GM12874 (cell line): Measurements from ENCODE around the gene AMMECR1.

Source experiments
- TF ChIP-seq, protein P1 (sequence below): IDR thresholded peaks from 2 replicates; pipeline ENCODE4 v1.5.1; 2011; ENCODE audit warnings: low read depth, mild to moderate bottlenecking, control low read depth, low read length, moderate library complexity; ENCODE audit not compliant: insufficient read depth

Gene AMMECR1

DNA sequence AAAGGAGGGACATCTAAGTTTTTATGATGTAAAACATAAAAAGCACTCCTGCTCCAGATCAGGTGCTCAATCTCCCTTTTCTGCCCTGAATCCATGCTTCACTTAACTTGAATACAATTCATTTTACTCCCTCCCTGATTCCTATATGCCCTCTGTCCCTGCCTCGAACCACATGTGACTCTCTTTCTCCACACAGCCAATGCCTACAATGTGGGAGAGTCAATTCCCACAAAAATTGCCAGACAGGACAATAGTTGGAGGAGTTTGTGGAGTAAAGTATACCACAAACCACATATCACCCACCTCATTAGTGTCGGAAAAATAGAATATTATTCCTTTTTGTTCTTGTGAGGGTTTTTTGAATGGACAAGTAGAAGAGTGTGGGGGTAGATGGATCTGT, 9.7 kb downstream of the AMMECR1 start:
- TF ChIP-seq, protein P1, sequence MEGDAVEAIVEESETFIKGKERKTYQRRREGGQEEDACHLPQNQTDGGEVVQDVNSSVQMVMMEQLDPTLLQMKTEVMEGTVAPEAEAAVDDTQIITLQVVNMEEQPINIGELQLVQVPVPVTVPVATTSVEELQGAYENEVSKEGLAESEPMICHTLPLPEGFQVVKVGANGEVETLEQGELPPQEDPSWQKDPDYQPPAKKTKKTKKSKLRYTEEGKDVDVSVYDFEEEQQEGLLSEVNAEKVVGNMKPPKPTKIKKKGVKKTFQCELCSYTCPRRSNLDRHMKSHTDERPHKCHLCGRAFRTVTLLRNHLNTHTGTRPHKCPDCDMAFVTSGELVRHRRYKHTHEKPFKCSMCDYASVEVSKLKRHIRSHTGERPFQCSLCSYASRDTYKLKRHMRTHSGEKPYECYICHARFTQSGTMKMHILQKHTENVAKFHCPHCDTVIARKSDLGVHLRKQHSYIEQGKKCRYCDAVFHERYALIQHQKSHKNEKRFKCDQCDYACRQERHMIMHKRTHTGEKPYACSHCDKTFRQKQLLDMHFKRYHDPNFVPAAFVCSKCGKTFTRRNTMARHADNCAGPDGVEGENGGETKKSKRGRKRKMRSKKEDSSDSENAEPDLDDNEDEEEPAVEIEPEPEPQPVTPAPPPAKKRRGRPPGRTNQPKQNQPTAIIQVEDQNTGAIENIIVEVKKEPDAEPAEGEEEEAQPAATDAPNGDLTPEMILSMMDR = no peak

DNA sequence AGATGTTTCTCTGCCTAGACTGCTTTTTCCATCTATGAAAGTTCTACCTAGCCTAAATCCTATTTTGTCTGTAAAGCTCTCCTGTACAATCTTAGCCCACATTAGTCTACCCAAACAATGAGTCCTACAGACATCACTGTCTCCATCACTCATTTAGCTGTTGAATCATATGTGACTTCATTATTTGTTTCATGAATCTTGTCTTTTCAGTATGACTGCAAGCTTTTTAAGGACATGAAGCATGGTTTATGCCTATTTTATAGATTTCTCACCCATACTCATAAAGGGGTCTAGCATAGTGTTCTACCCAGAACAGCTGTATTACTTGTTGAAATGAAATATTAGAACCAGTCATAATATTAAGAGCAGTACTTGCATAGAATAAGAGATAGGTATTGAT, 13.0 kb downstream of the AMMECR1 start:
- TF ChIP-seq, protein P1 = no peak

DNA sequence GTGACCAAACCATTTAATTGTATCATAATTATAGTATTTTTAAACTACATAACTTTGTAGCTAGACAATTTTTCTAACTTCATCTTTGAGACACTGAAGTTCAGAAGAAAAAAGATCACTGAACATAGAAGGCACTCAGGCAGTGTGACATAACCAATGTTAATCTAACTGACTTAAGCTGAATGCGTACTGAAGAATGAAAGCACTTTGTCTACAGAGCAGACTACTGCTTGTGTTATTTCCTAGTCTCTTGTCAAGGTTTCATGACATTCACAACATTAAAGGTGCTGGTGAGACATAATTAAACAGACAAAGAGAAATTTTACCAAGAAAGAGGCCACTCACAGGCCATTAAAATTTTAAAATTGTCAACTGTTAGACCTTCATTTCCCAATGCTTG, 13.5 kb downstream of the AMMECR1 start:
- TF ChIP-seq, protein P1 = no peak

DNA sequence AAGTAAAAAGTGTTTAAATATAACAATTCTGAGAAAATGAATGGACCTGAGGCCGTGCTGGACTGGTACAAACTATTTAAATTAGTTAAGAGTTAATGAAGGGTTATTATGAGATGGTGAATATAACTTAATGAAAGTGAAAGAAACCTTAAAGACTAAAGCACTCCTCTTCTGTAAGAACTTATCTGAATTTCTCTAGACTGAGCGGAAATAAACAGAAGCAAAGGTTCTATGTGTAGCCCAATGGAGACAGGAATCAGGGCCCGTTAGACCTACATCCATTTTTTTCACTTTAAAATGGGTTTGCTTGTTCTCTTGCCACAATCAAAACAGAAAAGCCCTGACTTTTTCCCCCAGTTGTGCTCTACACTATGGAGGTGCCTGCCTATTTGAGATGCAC, 14.9 kb downstream of the AMMECR1 start:
- TF ChIP-seq, protein P1 = no peak

DNA sequence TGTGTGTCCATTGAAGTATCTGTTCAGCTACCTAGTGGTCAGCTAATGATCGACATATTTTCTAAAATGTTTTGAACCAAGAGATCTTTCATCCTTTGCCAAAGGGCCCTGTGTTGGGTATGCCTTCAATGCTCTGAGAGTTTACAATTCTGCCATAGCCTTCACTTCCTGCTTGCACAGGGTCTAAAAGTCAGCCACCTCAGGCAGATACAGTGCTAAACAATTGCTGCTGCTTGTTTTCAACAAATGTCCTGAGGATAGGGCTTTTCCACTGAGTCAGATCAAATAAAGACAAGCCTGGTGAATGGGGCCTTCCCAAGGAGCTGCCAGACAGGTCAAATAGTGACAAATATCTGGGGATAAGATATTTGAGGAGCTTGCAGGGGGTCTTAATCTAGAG, 16.7 kb downstream of the AMMECR1 start:
- TF ChIP-seq, protein P1 = no peak

DNA sequence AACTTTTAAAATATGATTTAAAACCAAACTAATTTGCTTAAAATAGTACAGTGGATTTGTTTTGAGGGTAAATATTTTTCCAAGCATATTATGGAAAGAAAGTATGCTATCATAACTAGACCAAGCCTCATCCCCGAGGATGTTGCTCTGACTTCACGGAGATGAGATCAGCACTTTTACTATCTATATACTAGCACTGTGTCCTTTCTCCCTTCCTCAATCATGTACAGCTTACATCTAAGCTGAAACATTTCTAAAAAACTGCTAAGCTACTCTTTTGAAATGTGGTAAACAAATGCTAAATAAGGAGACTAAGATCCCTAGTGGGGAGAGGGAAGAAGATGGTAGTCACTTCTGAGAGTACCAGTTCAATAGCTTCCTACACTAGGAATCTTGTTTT, 23.8 kb downstream of the AMMECR1 start:
- TF ChIP-seq, protein P1 = no peak

DNA sequence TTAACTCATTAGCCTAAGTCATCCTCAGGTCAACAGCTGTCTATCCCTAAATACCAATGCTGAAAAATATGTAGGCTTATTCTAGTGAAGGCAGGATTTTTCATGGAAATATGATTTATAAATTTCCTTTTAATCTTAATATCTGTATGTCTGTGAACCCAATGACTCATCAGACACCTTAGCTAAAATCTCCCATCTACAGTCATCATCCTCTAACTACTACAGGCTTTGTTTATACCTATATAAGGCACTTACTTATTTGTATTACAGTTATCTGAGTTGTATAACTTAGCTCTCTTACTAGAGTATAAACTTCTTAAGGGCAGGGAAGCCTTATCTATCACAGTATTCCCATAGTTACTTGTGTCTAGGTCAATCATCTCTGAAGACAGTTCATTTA, 24.2 kb downstream of the AMMECR1 start:
- TF ChIP-seq, protein P1 = no peak

DNA sequence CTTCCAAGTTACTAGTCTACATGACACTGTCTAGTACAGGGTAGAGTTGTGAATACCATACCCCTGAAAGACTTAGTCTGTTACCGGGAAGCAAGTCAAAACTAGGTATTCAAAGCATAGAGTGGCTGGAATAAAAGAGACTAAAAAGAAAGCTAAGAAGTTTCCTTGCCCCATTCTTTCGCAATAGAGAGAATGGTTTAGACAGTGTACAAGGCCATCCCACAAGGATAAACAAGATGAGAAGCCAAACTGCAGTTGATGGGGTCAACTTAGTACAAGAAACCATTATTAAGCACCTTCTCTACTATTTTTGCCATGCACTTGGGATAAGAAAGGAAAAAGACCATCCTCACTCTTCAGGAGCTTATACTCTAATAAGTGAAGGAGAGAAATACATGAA, 30.3 kb downstream of the AMMECR1 start:
- TF ChIP-seq, protein P1 = no peak
